SK-N-SH (cell line): Measurements from ENCODE around the gene MED8.

ENCODE experiments used
- CTCF ChIP-seq: fragments of 200-600 bp; sonication (generic); IDR thresholded peaks from 2 replicates; pipeline ENCODE4 v1.6.1; 2017; ENCODE audit warnings: antibody characterized with exemption, mild to moderate bottlenecking, moderate library complexity
- EP300 ChIP-seq, 2 experiments: IDR thresholded peaks; 2 replicates each; pipeline versions ENCODE4 v1.4.0 to v1.6.1; 2012; ENCODE audit warnings: borderline replicate concordance in 1 of 2, low read depth in 1 of 2, low read length in 1 of 2
- FOXM1 ChIP-seq: IDR thresholded peaks from 2 replicates; pipeline ENCODE4 v1.4.0; 2012; ENCODE audit warnings: low read depth, mild to moderate bottlenecking
- NFIC ChIP-seq: IDR thresholded peaks from 2 replicates; pipeline ENCODE4 v1.4.0; 2012; ENCODE audit warnings: borderline replicate concordance
- RCOR1 ChIP-seq: fragments of 150-350 bp; IDR thresholded peaks from 2 replicates; pipeline ENCODE4 v1.6.1; 2017; ENCODE audit warnings: antibody characterized with exemption, low read length
- TF ChIP-seq, protein P1 (sequence below): IDR thresholded peaks from 2 replicates; pipeline ENCODE4 v1.6.1; 2012; ENCODE audit warnings: mild to moderate bottlenecking, low read depth, low read length, moderate library complexity
- TF ChIP-seq, protein P2 (sequence below): IDR thresholded peaks from 2 replicates; pipeline ENCODE4 v1.4.0; 2012; ENCODE audit warnings: low read depth, borderline replicate concordance
- TF ChIP-seq, protein P3 (sequence below): IDR thresholded peaks from 2 replicates; pipeline ENCODE4; 2012

DNA sequence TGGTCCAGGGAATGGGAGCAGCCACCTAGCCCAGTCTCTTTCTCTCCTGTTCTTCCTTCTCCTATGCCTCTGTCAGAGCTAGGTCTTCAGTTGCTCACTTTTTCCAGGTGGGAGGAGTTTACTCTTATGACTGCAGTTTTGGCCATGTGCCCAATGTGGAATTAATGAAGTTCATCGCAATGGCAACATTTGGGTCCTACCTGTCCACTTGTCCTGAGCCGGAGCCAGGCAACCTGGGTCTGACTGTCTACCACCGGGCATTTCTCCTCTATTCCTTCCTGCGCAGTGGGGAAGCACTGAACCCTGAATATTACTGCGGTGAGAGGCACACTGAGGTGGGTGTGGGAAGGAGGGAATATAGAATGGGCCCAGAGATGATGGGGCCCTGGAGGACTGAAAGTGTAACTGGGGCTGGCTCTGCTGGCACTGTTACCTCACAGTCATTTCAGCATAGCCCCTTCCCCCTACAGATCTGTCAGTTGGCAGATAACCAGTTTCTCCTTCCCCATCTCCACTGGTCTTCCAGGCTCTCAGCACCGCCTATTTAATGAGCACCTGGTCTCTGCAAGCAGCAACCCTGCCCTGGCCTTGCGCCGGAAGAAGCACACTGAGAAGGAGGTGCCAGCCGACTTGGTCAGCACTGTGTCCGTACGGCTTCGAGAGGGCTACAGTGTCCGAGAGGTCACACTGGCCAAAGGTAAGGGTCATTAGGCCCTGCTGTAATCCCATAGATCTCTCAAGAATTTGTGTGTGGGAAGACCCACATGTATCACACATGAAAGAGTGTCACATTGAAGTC, 30.2 kb upstream of the MED8 start:
- TF ChIP-seq NFIC, result no peak
- TF ChIP-seq FOXM1, result no peak
- TF ChIP-seq, protein P1, sequence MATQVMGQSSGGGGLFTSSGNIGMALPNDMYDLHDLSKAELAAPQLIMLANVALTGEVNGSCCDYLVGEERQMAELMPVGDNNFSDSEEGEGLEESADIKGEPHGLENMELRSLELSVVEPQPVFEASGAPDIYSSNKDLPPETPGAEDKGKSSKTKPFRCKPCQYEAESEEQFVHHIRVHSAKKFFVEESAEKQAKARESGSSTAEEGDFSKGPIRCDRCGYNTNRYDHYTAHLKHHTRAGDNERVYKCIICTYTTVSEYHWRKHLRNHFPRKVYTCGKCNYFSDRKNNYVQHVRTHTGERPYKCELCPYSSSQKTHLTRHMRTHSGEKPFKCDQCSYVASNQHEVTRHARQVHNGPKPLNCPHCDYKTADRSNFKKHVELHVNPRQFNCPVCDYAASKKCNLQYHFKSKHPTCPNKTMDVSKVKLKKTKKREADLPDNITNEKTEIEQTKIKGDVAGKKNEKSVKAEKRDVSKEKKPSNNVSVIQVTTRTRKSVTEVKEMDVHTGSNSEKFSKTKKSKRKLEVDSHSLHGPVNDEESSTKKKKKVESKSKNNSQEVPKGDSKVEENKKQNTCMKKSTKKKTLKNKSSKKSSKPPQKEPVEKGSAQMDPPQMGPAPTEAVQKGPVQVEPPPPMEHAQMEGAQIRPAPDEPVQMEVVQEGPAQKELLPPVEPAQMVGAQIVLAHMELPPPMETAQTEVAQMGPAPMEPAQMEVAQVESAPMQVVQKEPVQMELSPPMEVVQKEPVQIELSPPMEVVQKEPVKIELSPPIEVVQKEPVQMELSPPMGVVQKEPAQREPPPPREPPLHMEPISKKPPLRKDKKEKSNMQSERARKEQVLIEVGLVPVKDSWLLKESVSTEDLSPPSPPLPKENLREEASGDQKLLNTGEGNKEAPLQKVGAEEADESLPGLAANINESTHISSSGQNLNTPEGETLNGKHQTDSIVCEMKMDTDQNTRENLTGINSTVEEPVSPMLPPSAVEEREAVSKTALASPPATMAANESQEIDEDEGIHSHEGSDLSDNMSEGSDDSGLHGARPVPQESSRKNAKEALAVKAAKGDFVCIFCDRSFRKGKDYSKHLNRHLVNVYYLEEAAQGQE, result no peak
- TF ChIP-seq EP300 (IDR thresholded peaks at IDR 0.05; ENCODE audit: borderline replicate concordance in 1 of 2, low read depth in 1 of 2, low read length in 1 of 2), result no peak
- TF ChIP-seq, protein P2, sequence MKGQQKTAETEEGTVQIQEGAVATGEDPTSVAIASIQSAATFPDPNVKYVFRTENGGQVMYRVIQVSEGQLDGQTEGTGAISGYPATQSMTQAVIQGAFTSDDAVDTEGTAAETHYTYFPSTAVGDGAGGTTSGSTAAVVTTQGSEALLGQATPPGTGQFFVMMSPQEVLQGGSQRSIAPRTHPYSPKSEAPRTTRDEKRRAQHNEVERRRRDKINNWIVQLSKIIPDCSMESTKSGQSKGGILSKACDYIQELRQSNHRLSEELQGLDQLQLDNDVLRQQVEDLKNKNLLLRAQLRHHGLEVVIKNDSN, result no peak
- TF ChIP-seq CTCF, result no peak
- TF ChIP-seq, protein P3, sequence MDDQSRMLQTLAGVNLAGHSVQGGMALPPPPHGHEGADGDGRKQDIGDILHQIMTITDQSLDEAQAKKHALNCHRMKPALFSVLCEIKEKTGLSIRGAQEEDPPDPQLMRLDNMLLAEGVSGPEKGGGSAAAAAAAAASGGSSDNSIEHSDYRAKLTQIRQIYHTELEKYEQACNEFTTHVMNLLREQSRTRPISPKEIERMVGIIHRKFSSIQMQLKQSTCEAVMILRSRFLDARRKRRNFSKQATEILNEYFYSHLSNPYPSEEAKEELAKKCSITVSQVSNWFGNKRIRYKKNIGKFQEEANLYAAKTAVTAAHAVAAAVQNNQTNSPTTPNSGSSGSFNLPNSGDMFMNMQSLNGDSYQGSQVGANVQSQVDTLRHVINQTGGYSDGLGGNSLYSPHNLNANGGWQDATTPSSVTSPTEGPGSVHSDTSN, result no peak
- no peak for TF ChIP-seq RCOR1
